Right lobe of liver (tissue), 4 donors: ENCODE data around the gene CDC25C.

Experiments used
- CTCF ChIP-seq, 4 donors: fragments of 200-600 bp in 3 of 4; fragments of 450-650 bp in 1 of 4; IDR thresholded peaks; one replicate each; pipeline versions ENCODE4 v1.5.1 to v1.8.0; 2016 to 2022; ENCODE audit warnings: antibody characterized with exemption in 4 of 4, mild to moderate bottlenecking in 2 of 4
- POLR2A ChIP-seq: fragments of 450-650 bp; IDR thresholded peaks from one replicate; pipeline ENCODE4 v1.6.1; 2017; ENCODE audit warnings: antibody characterized with exemption, mild to moderate bottlenecking
- donor health status: DM: no; HTN: no; CAD: no.
- donor health status: DM: no; HTN: no; CAD: no.
- donor health status: DM: no; HTN: yes; CAD: no.

- no peak for TF ChIP-seq POLR2A
- no peak for TF ChIP-seq CTCF (IDR thresholded peaks at IDR 0.05)
These were observed 85.3 kb downstream of the CDC25C start for GRCh38 chr5:138246334-138246733.
